ENCODE data around the gene EME2.

DNA sequence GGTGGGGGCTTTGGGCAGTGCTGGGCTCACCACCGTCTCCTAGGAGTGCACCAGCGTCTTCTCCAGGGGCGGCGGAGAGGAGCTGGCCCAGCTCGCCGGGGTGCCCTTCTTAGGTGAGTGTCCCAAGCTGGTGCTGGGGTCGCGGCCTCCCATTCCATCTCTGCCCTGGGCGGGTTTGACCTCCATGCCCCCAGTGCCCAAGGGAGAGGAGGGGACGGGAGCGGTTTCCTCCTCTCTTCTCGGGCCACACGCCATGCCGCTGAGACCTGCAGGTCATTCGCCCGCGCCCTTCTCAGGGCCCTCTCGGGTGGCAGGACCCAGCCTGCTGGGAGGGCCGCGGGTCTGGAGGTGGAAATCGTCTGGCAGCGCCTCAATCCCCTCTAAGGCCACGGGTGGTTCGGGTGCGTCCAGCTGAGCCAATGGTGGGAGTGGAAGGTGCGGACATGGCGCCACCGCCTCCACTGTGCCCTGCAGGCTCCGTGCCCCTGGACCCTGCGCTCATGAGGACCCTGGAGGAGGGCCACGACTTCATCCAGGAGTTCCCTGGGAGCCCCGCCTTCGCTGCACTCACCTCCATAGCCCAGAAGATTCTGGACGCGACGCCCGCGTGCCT, 15.6 kb downstream of the EME2 start:
- no peak for TF ChIP-seq POLR2A (IDR thresholded peaks at IDR 0.05)
- TF ChIP-seq, protein P1, sequence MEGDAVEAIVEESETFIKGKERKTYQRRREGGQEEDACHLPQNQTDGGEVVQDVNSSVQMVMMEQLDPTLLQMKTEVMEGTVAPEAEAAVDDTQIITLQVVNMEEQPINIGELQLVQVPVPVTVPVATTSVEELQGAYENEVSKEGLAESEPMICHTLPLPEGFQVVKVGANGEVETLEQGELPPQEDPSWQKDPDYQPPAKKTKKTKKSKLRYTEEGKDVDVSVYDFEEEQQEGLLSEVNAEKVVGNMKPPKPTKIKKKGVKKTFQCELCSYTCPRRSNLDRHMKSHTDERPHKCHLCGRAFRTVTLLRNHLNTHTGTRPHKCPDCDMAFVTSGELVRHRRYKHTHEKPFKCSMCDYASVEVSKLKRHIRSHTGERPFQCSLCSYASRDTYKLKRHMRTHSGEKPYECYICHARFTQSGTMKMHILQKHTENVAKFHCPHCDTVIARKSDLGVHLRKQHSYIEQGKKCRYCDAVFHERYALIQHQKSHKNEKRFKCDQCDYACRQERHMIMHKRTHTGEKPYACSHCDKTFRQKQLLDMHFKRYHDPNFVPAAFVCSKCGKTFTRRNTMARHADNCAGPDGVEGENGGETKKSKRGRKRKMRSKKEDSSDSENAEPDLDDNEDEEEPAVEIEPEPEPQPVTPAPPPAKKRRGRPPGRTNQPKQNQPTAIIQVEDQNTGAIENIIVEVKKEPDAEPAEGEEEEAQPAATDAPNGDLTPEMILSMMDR (IDR thresholded peaks at IDR 0.05 in 8 of 11, conservative IDR thresholded peaks at IDR 0.05 in 3 of 11): no peak
- TF ChIP-seq POLR2AphosphoS5 (IDR thresholded peaks at IDR 0.05): no peak

Data from spleen (tissue), 7 donors.